HepG2 (cell line): ENCODE data around the gene HDHD3. TPM values are rescaled to one million over a fixed set of nuclear protein-coding genes. Genes with fewer than 3 reads are reported as not detected.

ENCODE experiments used
- CSRNP2 ChIP-seq: sonication (generic); formaldehyde crosslinking; conservative IDR thresholded peaks from 2 replicates; pipeline ENCODE4 v1.8.0; 2022; ENCODE audit warnings: low read depth, missing genetic modification reagents
- E2F1 ChIP-seq: sonication (generic); formaldehyde crosslinking; IDR thresholded peaks from 2 replicates; pipeline ENCODE4 v1.5.0; 2020; ENCODE audit warnings: missing genetic modification reagents
- FOSL2 ChIP-seq: sonication (generic); formaldehyde crosslinking; IDR thresholded peaks from 2 replicates; pipeline ENCODE4 v1.4.0; 2020; ENCODE audit warnings: missing genetic modification reagents
- HNRNPK ChIP-seq: fragments of 200-400 bp; formaldehyde crosslinking; IDR thresholded peaks from 2 replicates; pipeline ENCODE4 v1.6.1; 2018; ENCODE audit warnings: low read length, low read depth, moderate library complexity, mild to moderate bottlenecking; ENCODE audit not compliant: poor library complexity, severe bottlenecking
- JARID2 ChIP-seq: sonication (generic); formaldehyde crosslinking; IDR thresholded peaks from 2 replicates; pipeline ENCODE4 v1.8.1; 2023; ENCODE audit warnings: missing genetic modification reagents, inconsistent platforms; ENCODE audit not compliant: insufficient replicate concordance
- MED13 ChIP-seq: sonication (generic); formaldehyde crosslinking; IDR thresholded peaks from 2 replicates; pipeline ENCODE4 v1.5.0; 2020; ENCODE audit warnings: missing genetic modification reagents
- MTF1 ChIP-seq: sonication (generic); formaldehyde crosslinking; IDR thresholded peaks from 2 replicates; pipeline ENCODE4 v1.5.0; 2020; ENCODE audit warnings: missing genetic modification reagents
- NFE2L2 ChIP-seq: fragments of 150-350 bp; IDR thresholded peaks from 2 replicates; pipeline ENCODE4 v1.6.1; 2014; ENCODE audit warnings: low read length
- PHF21A ChIP-seq: sonication (generic); formaldehyde crosslinking; IDR thresholded peaks from 2 replicates; pipeline ENCODE4 v1.5.0; 2020; ENCODE audit warnings: mild to moderate bottlenecking, missing genetic modification reagents
- RBM22 ChIP-seq: fragments of 200-400 bp; formaldehyde crosslinking; optimal IDR thresholded peaks from 2 replicates; pipeline ENCODE3; 2017; ENCODE audit warnings: mild to moderate bottlenecking, low read length, moderate library complexity
- RFX1 ChIP-seq: fragments of 450-650 bp; IDR thresholded peaks from 2 replicates; pipeline ENCODE4 v1.6.1; 2017
- SALL1 ChIP-seq: sonication (generic); formaldehyde crosslinking; IDR thresholded peaks from 2 replicates; pipeline ENCODE4 v1.8.0; 2022; ENCODE audit warnings: mild to moderate bottlenecking, missing genetic modification reagents
- TAF15 ChIP-seq: fragments of 200-400 bp; formaldehyde crosslinking; IDR thresholded peaks from one replicate; pipeline ENCODE4 v1.6.1; 2018; ENCODE audit warnings: mild to moderate bottlenecking, low read depth, low read length; ENCODE audit not compliant: poor library complexity, severe bottlenecking
- USF2 ChIP-seq, 2 experiments: sonication (generic) in 1 of 2; formaldehyde crosslinking in 1 of 2; IDR thresholded peaks; 2 replicates each; pipeline versions ENCODE4 v1.5.1 to v1.6.1; 2011 to 2020; ENCODE audit warnings: borderline replicate concordance in 1 of 2, low read depth in 1 of 2, low read length in 1 of 2, mild to moderate bottlenecking in 1 of 2, missing genetic modification reagents in 1 of 2, moderate library complexity in 1 of 2
- ZFAT ChIP-seq: sonication (generic); formaldehyde crosslinking; conservative IDR thresholded peaks from 2 replicates; pipeline ENCODE4 v1.8.1; 2023; ENCODE audit warnings: missing genetic modification reagents, inconsistent platforms
- ZNF101 ChIP-seq: sonication (generic); formaldehyde crosslinking; IDR thresholded peaks from 2 replicates; pipeline ENCODE4 v1.4.0; 2020; ENCODE audit warnings: mild to moderate bottlenecking, low read depth, missing genetic modification reagents, borderline replicate concordance
- ZNF160 ChIP-seq: sonication (generic); formaldehyde crosslinking; IDR thresholded peaks from 2 replicates; pipeline ENCODE4 v1.8.0; 2022; ENCODE audit warnings: mild to moderate bottlenecking, inconsistent platforms, missing genetic modification reagents
- ZNF205 ChIP-seq: IDR thresholded peaks from 2 replicates; pipeline ENCODE4 v1.6.1; 2018; ENCODE audit warnings: missing biosample characterization, missing genetic modification reagents
- ZNF333 ChIP-seq: sonication (generic); formaldehyde crosslinking; IDR thresholded peaks from 2 replicates; pipeline ENCODE4 v1.4.0; 2020; ENCODE audit warnings: mild to moderate bottlenecking, missing genetic modification reagents, borderline replicate concordance
- ZNF431 ChIP-seq: sonication (generic); formaldehyde crosslinking; IDR thresholded peaks from 2 replicates; pipeline ENCODE4 v1.9.0; 2022; ENCODE audit warnings: missing genetic modification reagents, low read depth, mild to moderate bottlenecking, borderline replicate concordance
- ZNF558 ChIP-seq: sonication (generic); formaldehyde crosslinking; IDR thresholded peaks from 2 replicates; pipeline ENCODE4 v1.9.0; 2022; ENCODE audit warnings: mild to moderate bottlenecking, missing genetic modification reagents, borderline replicate concordance
- ZNF598 ChIP-seq: sonication (generic); formaldehyde crosslinking; IDR thresholded peaks from 2 replicates; pipeline ENCODE4 v1.5.1; 2020; ENCODE audit warnings: mild to moderate bottlenecking, missing genetic modification reagents, borderline replicate concordance
- ZSCAN30 ChIP-seq: sonication (generic); formaldehyde crosslinking; IDR thresholded peaks from 2 replicates; pipeline ENCODE4 v1.5.0; 2020; ENCODE audit warnings: mild to moderate bottlenecking, missing genetic modification reagents
- ZSCAN31 ChIP-seq: sonication (generic); formaldehyde crosslinking; IDR thresholded peaks from 2 replicates; pipeline ENCODE4 v1.5.0; 2020; ENCODE audit warnings: low read depth, mild to moderate bottlenecking, missing genetic modification reagents
- polyA plus RNA-seq, 8 experiments: library from polyadenylated mRNA; depleted of rRNA in 3 of 8; stranded (reverse) in 7 of 8; unstranded in 1 of 8; fragments of >200 nt; fragmentation: Illumina TruSeq in 4 of 8; extraction: Trizol in 4 of 8; gene quantifications; 2 replicates each; pipeline versions ENCODE4 v1.2.1 to v1.2.3, GENCODE V29; 2011 to 2016; ENCODE audit warnings: low read depth in 4 of 8, missing spikeins in 1 of 8, mixed read lengths in 1 of 8; ENCODE audit not compliant: insufficient read depth in 1 of 8
- total RNA-seq, 5 experiments: library from RNA; depleted of rRNA; stranded (reverse); fragments of >200 nt; fragmentation: Illumina TruSeq; extraction: Trizol; gene quantifications; 2 replicates each; pipeline ENCODE4 v1.2.3, GENCODE V29; 2016; ENCODE audit warnings: low read depth in 1 of 5

The HDHD3 gene
- total and polyA plus RNA-seq, 2 of the 13 experiments (the other 11 are each of a cell fraction or from before 2014, with no cell fraction given), result 23.1 to 38.5 TPM

GRCh38 chr9:113410207-113410864, 33.5 kb upstream of the HDHD3 start, which contains the start of the genes C9orf43 and POLE3 (continued):
- TF ChIP-seq HNRNPK (no peak), SALL1 (CRISPR knock-in tag) (peak; percentile 87), ZNF333 (CRISPR knock-in tag) (peak; percentile 98; the same call in 1 of the 2 replicates), CSRNP2 (CRISPR knock-in tag) (no peak), ZFAT (CRISPR knock-in tag) (no peak), PHF21A (peak; percentile 88), ZNF558 (CRISPR knock-in tag) (peak; percentile 81; the same call in 1 of the 2 replicates), MTF1 (peak; percentile 82), TAF15 (peak; percentile 66), FOSL2 (CRISPR knock-in tag) (peak; percentile 64; the same call in 1 of the 2 replicates), ZNF160 (CRISPR knock-in tag) (no peak; the same call in 1 of the 2 replicates), ZNF101 (CRISPR knock-in tag) (no peak), NFE2L2 (peak; percentile 2; the same call in 1 of the 2 replicates), RFX1 (no peak; the same call in 1 of the 2 replicates), E2F1 (CRISPR knock-in tag) (peak; percentile 81; the same call in 1 of the 2 replicates), ZSCAN30 (CRISPR knock-in tag) (no peak; the same call in 1 of the 2 replicates), ZNF205 (CRISPR knock-in tag) (no peak; the same call in 1 of the 2 replicates), RBM22 (no peak), MED13 (peak; percentile 83; the same call in 1 of the 2 replicates), ZNF598 (CRISPR knock-in tag) (peak; percentile 93), JARID2 (CRISPR knock-in tag) (no peak), ZNF431 (0 out of 2 replicates have a peak, but pooled peaks have one; percentile 57), USF2 (IDR thresholded peaks at IDR 0.05; ENCODE audit: low read depth, low read length) (peak; percentile 79), USF2 (CRISPR knock-in tag; IDR thresholded peaks at IDR 0.05; ENCODE audit: borderline replicate concordance) (peak; percentile 94), ZSCAN31 (no peak)
